ENCODE data around the gene ARSB.

ARSB gene

GRCh38 chr5:78750281-78750680 is 234.8 kb downstream of the ARSB start:
- no peaks in the 10 kb centered on the region for H3K9me3 ChIP-seq (ENCODE audit: severe bottlenecking)
- no peak for ATAC-seq (ENCODE audit: low read depth)

GRCh38 chr5:78747705-78748359 is 237.3 kb downstream of the ARSB start:
- no peaks in the 10 kb centered on the region for H3K4me1 ChIP-seq (ENCODE audit: insufficient read depth, poor library complexity, severe bottlenecking)
- no peaks in the 10 kb centered on the region for H3K36me3 ChIP-seq (ENCODE audit: low read depth)
- ATAC-seq (ENCODE audit: low read depth) = no peak
- no peaks in the 10 kb centered on the region for H3K27me3 ChIP-seq (ENCODE audit: insufficient read depth, poor library complexity, severe bottlenecking)
- DNase-seq (ENCODE audit: low spot score) = no peak
- no peak overlapping the region for H3K27ac ChIP-seq (ENCODE audit: poor library complexity, severe bottlenecking)
- TF ChIP-seq CTCF (IDR thresholded peaks at IDR 0.05; ENCODE audit: poor library complexity, severe bottlenecking) = no peak
- H3K9me3 ChIP-seq (ENCODE audit: severe bottlenecking) = peaks cover 2% of the 10 kb centered on the region
- H3K4me3 ChIP-seq (ENCODE audit: severe bottlenecking) = no peak overlapping the region

More at GRCh38 chr5:78750281-78750680, 234.8 kb downstream of the ARSB start:
- no peak for DNase-seq (ENCODE audit: low spot score)
- no peaks in the 10 kb centered on the region for H3K36me3 ChIP-seq (ENCODE audit: low read depth)
- no peak overlapping the region for H3K4me3 ChIP-seq (ENCODE audit: severe bottlenecking)
- TF ChIP-seq CTCF (IDR thresholded peaks at IDR 0.05; ENCODE audit: poor library complexity, severe bottlenecking) = no peak
- H3K4me1 ChIP-seq (ENCODE audit: insufficient read depth, poor library complexity, severe bottlenecking) = no peaks in the 10 kb centered on the region
- H3K27ac ChIP-seq (ENCODE audit: poor library complexity, severe bottlenecking) = no peak overlapping the region
- H3K27me3 ChIP-seq (ENCODE audit: insufficient read depth, poor library complexity, severe bottlenecking) = no peaks in the 10 kb centered on the region

- Histone ChIP-seq H3K4me3 (ENCODE audit: severe bottlenecking) (no peak overlapping the region), H3K4me1 (ENCODE audit: insufficient read depth, poor library complexity, severe bottlenecking) (no peaks in the 10 kb centered on the region), H3K36me3 (ENCODE audit: low read depth) (no peaks in the 10 kb centered on the region), H3K9me3 (ENCODE audit: severe bottlenecking) (peaks cover 2% of the 10 kb centered on the region), H3K27ac (ENCODE audit: poor library complexity, severe bottlenecking) (no peak overlapping the region), H3K27me3 (ENCODE audit: insufficient read depth, poor library complexity, severe bottlenecking) (no peaks in the 10 kb centered on the region)
- no peak for ATAC-seq (ENCODE audit: low read depth)
- TF ChIP-seq CTCF (IDR thresholded peaks at IDR 0.05; ENCODE audit: poor library complexity, severe bottlenecking) = no peak
- no peak for DNase-seq (ENCODE audit: low spot score)
These were observed 238.1 kb downstream of the ARSB start for GRCh38 chr5:78747055-78747454.

GRCh38 chr5:78746021-78746770 is 238.9 kb downstream of the ARSB start:
- Histone ChIP-seq H3K36me3 (ENCODE audit: low read depth) (no peaks in the 10 kb centered on the region), H3K4me1 (ENCODE audit: insufficient read depth, poor library complexity, severe bottlenecking) (no peaks in the 10 kb centered on the region), H3K4me3 (ENCODE audit: severe bottlenecking) (no peak overlapping the region), H3K27ac (ENCODE audit: poor library complexity, severe bottlenecking) (no peak overlapping the region), H3K9me3 (ENCODE audit: severe bottlenecking) (peaks cover 2% of the 10 kb centered on the region), H3K27me3 (ENCODE audit: insufficient read depth, poor library complexity, severe bottlenecking) (no peaks in the 10 kb centered on the region)
- no peak for DNase-seq (ENCODE audit: low spot score)
- TF ChIP-seq CTCF (IDR thresholded peaks at IDR 0.05; ENCODE audit: poor library complexity, severe bottlenecking) = no peak
- ATAC-seq (ENCODE audit: low read depth) = no peak

All from RWPE2 (cell line).